GM21529 (cell line): Measurements from ENCODE around the gene SLC35B1.
"Not testable (repeated sequence)": the region's sequence is repeated elsewhere in the genome, so short reads cannot be mapped to it uniquely, and the experiment has no call there.

Experiments
- ATAC-seq: cut with Tn5 transposase; IDR thresholded peaks from one replicate; pipeline ENCODE4 v1.9.1; 2021; ENCODE audit not compliant: unreplicated experiment

Gene SLC35B1

GRCh38 chr17:49734515-49735490, 27.0 kb upstream of the SLC35B1 start:
- ATAC-seq = no peak

DNA sequence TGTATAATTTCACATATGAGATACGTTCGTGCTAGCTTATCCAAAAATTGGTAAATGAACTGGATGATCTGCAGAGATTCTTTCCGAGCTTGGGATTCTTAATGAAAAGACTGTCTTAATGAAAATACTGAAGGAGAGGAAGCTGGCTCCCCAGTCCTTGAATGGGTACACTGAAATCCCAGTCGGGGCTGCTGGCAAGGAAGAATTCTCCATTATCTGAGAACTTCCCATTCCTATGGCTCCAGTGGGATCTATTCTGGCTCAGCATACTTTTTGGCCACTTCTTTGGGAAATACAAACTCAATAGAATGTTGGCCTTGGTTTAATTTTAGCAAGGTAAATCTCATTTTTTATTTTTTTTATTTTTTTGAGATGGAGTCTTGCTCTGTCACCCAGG, 23.7 kb upstream of the SLC35B1 start:
- no peak for ATAC-seq

- ATAC-seq = no peak
Observed at GRCh38 chr17:49730785-49731434, 23.1 kb upstream of the SLC35B1 start.

DNA sequence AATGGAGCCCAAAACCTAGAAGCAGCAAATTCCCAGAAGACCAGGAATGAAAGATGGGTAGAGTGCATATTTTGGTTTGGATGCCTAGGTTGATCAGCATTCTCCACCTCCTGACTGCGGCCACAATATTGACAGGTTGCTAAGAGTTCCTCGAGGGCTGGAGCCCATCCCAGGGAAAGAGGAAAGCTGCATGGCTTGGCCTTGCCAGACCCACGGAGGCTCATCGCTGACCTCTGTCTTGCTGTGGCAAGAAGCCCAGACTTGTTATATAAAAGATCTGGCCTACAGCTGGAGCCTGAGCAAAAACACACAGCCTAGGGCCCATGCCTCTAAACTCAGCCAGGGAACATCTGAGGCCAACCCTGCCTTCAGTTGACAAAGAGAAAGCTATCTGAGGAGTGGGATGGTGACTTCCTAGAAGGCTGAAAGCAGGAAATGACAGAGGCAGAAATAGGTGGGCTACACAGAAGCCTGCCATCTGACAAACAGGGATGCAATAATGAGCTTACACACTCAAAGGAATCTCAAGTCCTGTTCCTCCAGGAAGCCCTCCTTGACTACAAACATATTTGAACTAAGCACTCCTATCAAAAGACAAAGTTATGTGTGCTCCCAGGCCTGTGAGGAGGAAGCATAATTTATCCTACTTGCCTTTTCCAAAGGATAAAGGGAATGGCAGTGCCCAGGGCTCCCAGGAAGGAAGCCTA, 22.5 kb upstream of the SLC35B1 start:
- ATAC-seq = no peak

GRCh38 chr17:49729069-49729468, 21.3 kb upstream of the SLC35B1 start:
- ATAC-seq = no peak

- no peak for ATAC-seq
Observed at GRCh38 chr17:49728425-49728824, 20.7 kb upstream of the SLC35B1 start.

DNA sequence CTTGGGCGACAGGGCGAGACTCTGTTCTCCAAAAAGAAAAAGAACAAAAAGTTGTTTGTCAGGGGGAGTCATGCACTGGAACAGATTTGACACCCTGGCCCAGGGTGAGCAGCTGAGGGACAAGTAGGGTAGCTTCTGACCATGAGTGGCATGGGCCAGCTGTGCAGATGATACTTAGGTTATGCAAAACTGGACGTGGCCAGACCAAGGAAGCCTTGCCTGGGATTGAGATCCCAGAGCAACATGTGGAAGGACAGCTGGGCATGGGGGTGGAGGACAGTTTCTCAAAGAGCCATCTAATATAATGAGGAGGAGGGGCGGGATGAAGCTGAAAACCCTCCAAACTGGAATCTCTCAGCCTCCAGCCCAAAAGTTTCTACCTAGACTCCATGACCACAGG, 19.6 kb upstream of the SLC35B1 start:
- ATAC-seq = no peak

DNA sequence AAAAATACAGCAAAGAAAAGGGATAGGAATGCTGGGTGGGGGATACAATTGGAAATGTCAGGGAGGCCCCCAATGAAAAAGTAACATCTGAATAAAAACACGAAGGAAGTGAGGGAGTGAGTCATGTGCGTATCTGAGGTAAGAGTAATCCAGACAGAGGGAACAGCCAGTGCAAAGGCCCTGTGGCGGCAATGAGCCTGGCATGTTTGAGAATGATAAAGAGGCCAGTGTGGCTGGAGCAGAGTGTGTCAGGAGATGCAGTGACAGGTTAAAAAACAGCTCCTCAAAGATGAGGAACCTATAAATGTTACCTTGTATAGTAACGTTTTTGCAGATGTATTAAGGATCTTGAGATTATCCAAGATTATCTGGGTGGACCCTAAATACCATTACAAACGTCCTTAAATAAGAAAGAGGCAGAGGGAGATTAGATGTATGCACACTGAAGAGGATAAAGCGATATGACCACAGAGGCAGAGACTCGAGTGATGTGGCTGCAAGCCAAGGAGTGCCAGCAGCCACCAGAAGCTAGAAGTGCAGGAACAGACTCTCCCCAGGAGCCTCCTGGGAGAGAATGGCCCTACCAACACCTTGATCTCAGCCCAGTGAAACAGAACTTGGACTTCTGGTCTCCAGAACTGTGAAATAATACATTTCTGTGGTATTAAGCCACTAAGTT, 17.8 kb upstream of the SLC35B1 start:
- no peak for ATAC-seq

- ATAC-seq = not testable (repeated sequence)
Observed at GRCh38 chr17:49724552-49724951, 16.8 kb upstream of the SLC35B1 start.

DNA sequence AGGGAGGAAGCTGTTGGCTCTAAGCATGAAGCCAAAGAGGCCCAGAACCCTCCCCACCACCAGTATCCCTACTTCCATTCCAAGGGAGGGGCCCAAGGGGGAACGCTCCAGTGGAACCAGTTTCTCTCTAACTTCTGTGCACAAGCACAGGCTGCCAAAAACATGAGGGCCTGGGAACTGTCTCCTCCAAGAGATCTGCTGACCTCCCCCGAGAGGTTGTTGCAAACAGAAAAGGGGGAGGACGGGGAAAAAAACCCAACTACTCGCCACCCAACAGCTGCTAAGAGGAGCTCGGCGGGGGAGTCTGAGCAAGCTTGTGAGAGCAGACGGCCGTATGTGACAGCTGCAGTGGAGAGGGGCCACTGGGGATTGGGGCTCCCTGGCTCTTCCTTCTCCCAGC, 15.7 kb upstream of the SLC35B1 start:
- no peak for ATAC-seq

DNA sequence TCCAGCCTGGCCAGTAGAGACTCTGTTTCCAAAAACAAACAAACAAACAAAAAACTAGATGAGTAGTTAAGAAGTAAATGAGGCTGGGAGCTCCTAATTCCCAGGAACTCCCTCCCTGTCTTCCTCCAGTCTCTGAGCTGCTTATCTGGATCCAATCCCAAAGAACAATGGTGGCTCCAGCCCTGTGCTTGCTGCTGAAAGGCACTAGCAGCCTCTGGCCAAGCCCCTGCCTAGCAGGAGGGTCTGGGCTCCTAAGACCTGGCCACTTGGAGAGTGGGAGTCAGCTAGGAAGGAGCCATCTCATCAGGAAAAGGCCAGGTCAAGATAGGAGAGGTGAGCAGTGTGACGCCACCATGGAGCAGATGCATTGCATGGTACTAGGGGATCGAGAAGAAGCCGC, 14.3 kb upstream of the SLC35B1 start:
- ATAC-seq = no peak

DNA sequence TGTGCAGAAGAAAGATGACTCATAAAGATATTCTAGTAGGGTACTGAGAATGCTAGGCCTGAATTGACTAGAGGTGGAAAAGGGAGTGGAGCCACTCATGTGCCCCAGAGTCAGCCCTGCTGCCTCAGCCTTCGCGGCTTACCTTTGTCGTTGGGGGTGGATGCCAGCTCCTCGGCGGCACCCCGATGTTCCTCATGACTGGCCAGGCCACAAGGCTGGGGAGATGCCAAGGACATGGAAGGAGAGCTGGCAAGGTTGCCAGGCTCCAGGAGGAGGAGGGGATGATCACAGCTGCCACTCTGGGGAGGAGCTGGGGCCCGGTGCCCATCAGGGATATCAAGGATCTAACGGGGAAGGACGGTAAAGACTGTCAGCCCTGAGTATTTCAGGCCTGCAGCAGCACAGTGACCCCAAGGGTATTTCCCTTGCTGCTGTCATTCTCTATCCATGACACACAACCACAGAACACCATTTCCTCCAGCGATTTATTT, 9.7 kb upstream of the SLC35B1 start:
- no peak for ATAC-seq

DNA sequence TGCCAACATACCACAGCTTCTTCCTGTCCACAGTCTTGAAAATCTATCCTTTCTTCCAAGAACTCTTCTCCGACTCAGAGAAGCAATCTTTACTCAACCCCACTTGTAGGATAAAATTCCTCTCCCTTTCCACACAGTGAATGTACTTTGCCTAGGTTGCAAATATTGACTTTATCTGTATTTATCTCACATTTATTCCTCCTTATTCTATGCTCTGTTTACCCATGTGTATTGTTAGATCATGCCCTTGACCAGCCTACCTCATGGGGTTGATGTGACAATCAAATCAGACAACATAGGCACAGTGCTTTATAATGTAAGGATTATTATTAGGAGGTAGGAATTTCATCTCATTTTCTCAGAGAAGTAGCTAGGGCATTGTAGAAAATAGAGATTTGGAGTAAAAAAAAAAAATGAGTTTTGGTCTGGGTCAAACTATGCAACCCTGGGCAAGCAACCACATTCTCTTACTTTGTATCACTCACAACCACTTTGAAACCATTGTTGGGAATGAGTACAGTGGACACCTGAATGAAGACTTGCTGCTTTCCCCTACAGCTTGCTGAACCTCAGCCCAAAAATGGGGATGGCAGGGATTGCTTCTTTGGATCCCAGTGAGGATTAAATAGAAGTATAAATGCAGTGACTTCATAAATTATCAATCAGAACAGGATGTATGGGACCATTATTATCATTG, 9.1 kb upstream of the SLC35B1 start:
- no peak for ATAC-seq

- ATAC-seq = no peak
Observed at GRCh38 chr17:49715717-49716279, 8.0 kb upstream of the SLC35B1 start.

DNA sequence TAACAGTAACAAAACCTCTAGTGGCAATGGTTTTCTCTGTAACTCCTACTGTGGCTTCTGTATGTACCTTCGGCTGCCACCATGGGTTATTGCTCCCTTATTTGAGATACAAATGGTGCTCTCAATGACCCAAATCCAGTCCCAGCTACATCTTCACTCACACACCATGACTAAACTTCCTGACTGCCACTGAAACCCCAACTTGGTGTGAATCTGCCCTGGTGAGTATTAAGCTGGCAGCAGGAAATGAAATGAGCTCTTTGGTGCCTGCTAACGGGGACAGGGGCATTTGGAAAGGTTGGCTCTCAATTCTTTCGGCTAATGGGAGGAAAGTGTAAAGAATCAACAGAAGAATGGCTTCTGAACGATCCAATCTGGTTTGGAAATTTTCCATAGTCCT, 7.5 kb upstream of the SLC35B1 start:
- no peak for ATAC-seq

GRCh38 chr17:49708515-49709183, 885 bp upstream of the SLC35B1 start:
- no peak for ATAC-seq

DNA sequence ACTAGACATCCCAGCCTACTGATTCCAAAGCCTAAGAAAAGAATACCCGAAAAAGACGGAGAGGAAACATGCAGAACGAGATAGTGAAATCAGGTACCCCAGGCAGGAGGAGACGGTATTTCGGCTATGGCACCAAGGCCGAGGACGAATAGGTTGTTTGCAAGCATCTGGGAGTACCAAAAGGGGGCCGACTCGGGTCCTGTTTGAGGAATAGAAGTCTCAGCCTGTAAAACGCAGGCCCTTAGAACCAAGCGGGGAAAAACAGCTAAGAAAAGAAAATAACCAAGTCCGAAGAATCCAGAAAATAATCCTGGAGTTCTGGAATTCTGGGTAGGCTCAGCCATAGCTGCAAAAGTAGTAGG, 537 bp downstream of the SLC35B1 start:
- ATAC-seq = no peak

DNA sequence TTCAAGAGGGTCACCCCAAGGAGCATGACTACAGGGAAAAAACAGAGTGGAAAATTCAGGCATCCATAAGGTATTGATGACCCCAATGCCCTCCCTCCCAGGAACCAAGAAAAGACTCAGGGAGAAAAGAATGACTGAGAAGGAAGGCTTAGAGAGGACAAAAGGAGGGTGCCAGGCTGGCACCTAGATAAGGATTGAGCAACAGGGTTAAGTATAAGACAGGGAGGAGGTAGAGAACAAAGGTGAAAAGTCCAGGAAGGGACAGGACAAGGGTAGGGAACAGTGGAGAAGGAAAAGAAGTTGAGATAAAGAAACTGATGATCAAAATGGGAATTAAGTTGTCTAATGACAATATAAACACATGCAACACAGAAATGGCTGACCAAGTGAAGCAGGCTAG, 2.5 kb downstream of the SLC35B1 start:
- ATAC-seq = no peak

GRCh38 chr17:49703557-49704277, 4.0 kb downstream of the SLC35B1 start:
- ATAC-seq = no peak
